ENCODE data around the gene MARCHF7.
"Not testable (repeated sequence)": the region's sequence is repeated elsewhere in the genome, so short reads cannot be mapped to it uniquely, and the experiment has no call there.

Gene MARCHF7

GRCh38 chr2:159737292-159737916 is 25.1 kb downstream of the MARCHF7 start:
- TF ChIP-seq GATA1 (IDR thresholded peaks at IDR 0.05; ENCODE audit: low read depth, low read length) (no peak), POLR2A (IDR thresholded peaks at IDR 0.05; ENCODE audit: low read length) (no peak)
- peak in 1 of 2 experiments; percentile 13 for DNase-seq

GRCh38 chr2:159737917-159738296 is 25.6 kb downstream of the MARCHF7 start:
- TF ChIP-seq POLR2A (IDR thresholded peaks at IDR 0.05; ENCODE audit: low read length), result no peak
- TF ChIP-seq GATA1 (IDR thresholded peaks at IDR 0.05; ENCODE audit: low read depth, low read length), result no peak
- no peak for DNase-seq

GRCh38 chr2:159738509-159739390 is 26.4 kb downstream of the MARCHF7 start:
- DNase-seq, result peak in 1 of 2 experiments; percentile 10
- TF ChIP-seq GATA1 (IDR thresholded peaks at IDR 0.05; ENCODE audit: low read depth, low read length), result no peak
- TF ChIP-seq POLR2A (IDR thresholded peaks at IDR 0.05; ENCODE audit: low read length), result no peak

- no peak for TF ChIP-seq POLR2A (IDR thresholded peaks at IDR 0.05; ENCODE audit: low read length)
- no peak for TF ChIP-seq GATA1 (IDR thresholded peaks at IDR 0.05; ENCODE audit: low read depth, low read length)
- DNase-seq, result no peak
These were observed 30.5 kb downstream of the MARCHF7 start for GRCh38 chr2:159742846-159743245.

GRCh38 chr2:159744363-159744762 is 32.1 kb downstream of the MARCHF7 start:
- DNase-seq, result no peak
- TF ChIP-seq GATA1 (IDR thresholded peaks at IDR 0.05; ENCODE audit: low read depth, low read length) (no peak), POLR2A (IDR thresholded peaks at IDR 0.05; ENCODE audit: low read length) (no peak)

- DNase-seq, result not testable (repeated sequence)
These were observed 32.9 kb downstream of the MARCHF7 start for GRCh38 chr2:159745237-159745636.

DNA sequence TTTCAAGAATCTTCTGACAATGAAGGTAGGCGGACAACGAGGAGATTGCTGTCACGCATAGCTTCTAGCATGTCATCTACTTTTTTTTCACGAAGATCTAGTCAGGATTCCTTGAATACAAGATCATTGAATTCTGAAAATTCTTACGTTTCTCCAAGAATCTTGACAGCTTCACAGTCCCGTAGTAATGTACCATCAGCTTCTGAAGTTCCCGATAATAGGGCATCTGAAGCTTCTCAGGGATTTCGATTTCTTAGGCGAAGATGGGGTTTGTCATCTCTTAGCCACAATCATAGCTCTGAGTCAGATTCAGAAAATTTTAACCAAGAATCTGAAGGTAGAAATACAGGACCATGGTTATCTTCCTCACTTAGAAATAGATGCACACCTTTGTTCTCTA is 35.8 kb downstream of the MARCHF7 start:
- TF ChIP-seq GATA1 (IDR thresholded peaks at IDR 0.05; ENCODE audit: low read depth, low read length) (no peak), POLR2A (IDR thresholded peaks at IDR 0.05; ENCODE audit: low read length) (no peak)
- no peak for DNase-seq

- no peak for DNase-seq
- TF ChIP-seq POLR2A (IDR thresholded peaks at IDR 0.05; ENCODE audit: low read length) (no peak), GATA1 (IDR thresholded peaks at IDR 0.05; ENCODE audit: low read depth, low read length) (no peak)
These were observed 38.6 kb downstream of the MARCHF7 start for GRCh38 chr2:159750873-159751272.

- TF ChIP-seq POLR2A (IDR thresholded peaks at IDR 0.05; ENCODE audit: low read length) (no peak), GATA1 (IDR thresholded peaks at IDR 0.05; ENCODE audit: low read depth, low read length) (no peak)
- DNase-seq, result no peak
These were observed 41.5 kb downstream of the MARCHF7 start for GRCh38 chr2:159753797-159754196.

GRCh38 chr2:159755014-159755413 is 42.7 kb downstream of the MARCHF7 start:
- no peak for DNase-seq
- TF ChIP-seq POLR2A (IDR thresholded peaks at IDR 0.05; ENCODE audit: low read length) (no peak), GATA1 (IDR thresholded peaks at IDR 0.05; ENCODE audit: low read depth, low read length) (no peak)

DNA sequence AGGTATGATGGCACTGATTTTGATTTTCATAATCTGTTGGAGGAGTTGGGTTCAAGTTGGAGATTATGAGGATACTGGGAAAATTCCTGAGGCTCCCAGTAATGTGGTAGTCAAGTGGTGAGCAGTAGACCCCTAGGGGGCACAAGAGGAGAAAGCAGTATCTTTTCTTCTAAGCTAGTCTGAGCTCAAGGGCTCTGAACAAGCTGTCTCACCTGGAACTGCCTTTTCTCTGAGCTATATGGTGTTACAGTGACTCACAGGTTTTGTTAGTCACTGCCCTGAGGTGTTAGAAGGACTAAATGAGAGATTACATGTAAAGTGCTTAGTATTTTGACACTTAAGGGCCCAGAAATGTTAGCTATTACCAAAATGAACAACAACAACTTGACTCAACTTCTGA is 43.5 kb downstream of the MARCHF7 start:
- DNase-seq, result peak in 1 of 2 experiments; percentile 8

DNA sequence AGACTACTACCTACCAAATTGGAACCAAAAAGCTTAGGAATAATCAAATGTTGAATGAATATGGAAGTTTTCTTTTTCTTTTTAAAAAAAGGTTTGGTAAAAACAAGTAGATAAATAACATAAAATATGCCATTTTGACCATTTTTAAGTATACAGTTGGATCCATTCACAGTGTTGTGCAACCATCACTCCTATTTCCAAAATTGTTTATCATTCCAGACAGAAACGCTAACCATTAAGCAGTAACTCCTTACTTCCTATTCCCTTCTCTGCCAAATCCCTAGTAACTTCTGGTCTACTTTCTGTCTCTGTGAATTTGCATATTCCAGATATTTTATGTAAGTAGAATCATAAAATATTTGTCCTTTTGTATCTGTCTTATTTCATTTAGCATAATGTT is 45.9 kb downstream of the MARCHF7 start:
- TF ChIP-seq GATA1 (IDR thresholded peaks at IDR 0.05; ENCODE audit: low read depth, low read length) (no peak), POLR2A (IDR thresholded peaks at IDR 0.05; ENCODE audit: low read length) (no peak)
- no peak for DNase-seq

More for the DNA sequence above, 43.5 kb downstream of the MARCHF7 start:
- no peak for TF ChIP-seq POLR2A (IDR thresholded peaks at IDR 0.05; ENCODE audit: low read length)
- TF ChIP-seq GATA1 (IDR thresholded peaks at IDR 0.05; ENCODE audit: low read depth, low read length), result no peak

- no peak for TF ChIP-seq GATA1 (IDR thresholded peaks at IDR 0.05; ENCODE audit: low read depth, low read length)
- DNase-seq, result no peak
These were observed 46.4 kb downstream of the MARCHF7 start for GRCh38 chr2:159758686-159759085.

DNA sequence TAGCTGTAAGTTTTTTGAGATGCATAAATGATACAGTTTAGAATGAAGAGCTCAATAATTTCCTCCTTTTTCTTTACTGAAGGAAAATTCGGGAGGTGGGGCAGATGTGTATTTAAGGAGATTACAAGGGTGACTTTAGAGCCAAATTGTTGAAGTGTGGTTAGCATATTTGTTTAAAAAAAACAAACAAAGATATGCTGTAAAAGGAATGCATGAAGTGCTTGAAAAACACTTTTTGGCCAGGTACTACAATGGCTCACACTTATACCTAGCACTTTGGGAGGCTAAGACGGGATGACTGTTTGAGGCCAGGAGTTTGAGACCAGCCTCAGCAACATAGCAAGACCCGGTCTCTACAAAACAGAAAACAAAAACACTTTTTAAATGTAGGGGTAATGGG is 47.3 kb downstream of the MARCHF7 start:
- DNase-seq, result no peak
- TF ChIP-seq POLR2A (IDR thresholded peaks at IDR 0.05; ENCODE audit: low read length) (no peak), GATA1 (IDR thresholded peaks at IDR 0.05; ENCODE audit: low read depth, low read length) (no peak)

DNA sequence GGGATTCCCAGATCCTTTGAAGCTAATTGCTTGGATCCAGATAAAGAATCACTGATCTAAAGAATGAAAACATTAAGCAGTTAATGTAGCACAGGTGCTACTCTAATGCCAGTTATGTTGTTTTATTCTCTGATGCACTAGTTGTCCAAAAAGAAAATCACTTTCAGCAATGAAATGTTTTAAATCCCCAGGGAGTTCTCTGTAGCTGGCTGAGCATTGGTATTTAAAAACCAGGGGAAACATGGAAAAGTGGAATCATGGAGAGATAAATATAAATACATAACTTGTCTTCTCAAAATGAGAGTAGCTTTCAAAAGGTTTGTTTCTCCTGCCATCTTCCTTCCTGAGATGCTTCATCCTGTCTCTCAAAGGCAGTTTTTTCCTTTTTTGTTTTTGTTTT is 48.0 kb downstream of the MARCHF7 start:
- no peak for DNase-seq
- TF ChIP-seq GATA1 (IDR thresholded peaks at IDR 0.05; ENCODE audit: low read depth, low read length), result no peak
- TF ChIP-seq POLR2A (IDR thresholded peaks at IDR 0.05; ENCODE audit: low read length), result no peak

Measured in erythroblast (primary cell).